HG03039 (cell line): ENCODE results near the gene CCDC188.

Source experiments
- ATAC-seq: cut with Tn5 transposase; IDR thresholded peaks from one replicate; pipeline ENCODE4 v1.9.1; 2021; ENCODE audit warnings: mild to moderate bottlenecking, moderate library complexity; ENCODE audit not compliant: unreplicated experiment

CCDC188 gene

GRCh38 chr22:20150381-20151275 lies at the start of gene CCDC188:
Gene CCDC188 (minus strand): TSS chr22:20151055. CDS start chr22:20150986, 69 bp downstream.
- ATAC-seq, result no peak

GRCh38 chr22:20199906-20200305 lies 49.1 kb upstream of the CCDC188 start:
- no peak for ATAC-seq

- ATAC-seq, result no peak
Observed at GRCh38 chr22:20199413-20199842, 48.6 kb upstream of the CCDC188 start.

GRCh38 chr22:20198557-20199319 lies 47.9 kb upstream of the CCDC188 start:
- no peak for ATAC-seq

- ATAC-seq, result no peak
Observed at GRCh38 chr22:20197407-20198030, 46.7 kb upstream of the CCDC188 start.

- no peak for ATAC-seq
Observed at GRCh38 chr22:20196094-20196842, 45.4 kb upstream of the CCDC188 start.

GRCh38 chr22:20194681-20195593 lies 44.1 kb upstream of the CCDC188 start:
- ATAC-seq, result no peak

GRCh38 chr22:20193761-20194494 lies 43.1 kb upstream of the CCDC188 start:
- ATAC-seq, result no peak

GRCh38 chr22:20192972-20193760 lies 42.3 kb upstream of the CCDC188 start:
- ATAC-seq, result no peak

- no peak for ATAC-seq
Observed at GRCh38 chr22:20192293-20192971, 41.6 kb upstream of the CCDC188 start.

- no peak for ATAC-seq
Observed at GRCh38 chr22:20191803-20192202, 40.9 kb upstream of the CCDC188 start.

GRCh38 chr22:20191000-20191515 lies 40.2 kb upstream of the CCDC188 start:
- ATAC-seq, result no peak

- ATAC-seq, result no peak
Observed at GRCh38 chr22:20188567-20188877, 37.7 kb upstream of the CCDC188 start.

GRCh38 chr22:20187777-20188566 lies 37.1 kb upstream of the CCDC188 start:
- ATAC-seq, result no peak

GRCh38 chr22:20186871-20187546 lies 36.2 kb upstream of the CCDC188 start:
- no peak for ATAC-seq

GRCh38 chr22:20186183-20186870 lies 35.5 kb upstream of the CCDC188 start:
- no peak for ATAC-seq
